CD14-positive monocyte (primary cell): ENCODE measurements around the gene OR11A1. TPM values are rescaled to one million over a fixed set of nuclear protein-coding genes. Genes with fewer than 3 reads are reported as not detected.

Source experiments
- DNase-seq, 3 donors: peaks; one replicate each; pipeline ENCODE4 v3.0.0-alpha.2; 2011 to 2022
- H2AFZ ChIP-seq: 2 replicates; pipeline ENCODE4 v1.6.0; 2012; ENCODE audit warnings: mild to moderate bottlenecking, low read depth, low read length, inconsistent platforms; ENCODE audit not compliant: insufficient read depth, poor library complexity, severe bottlenecking
- H3K27ac ChIP-seq, 2 donors: 1 replicate in 1 of 2; 2 replicates in 1 of 2; pipeline ENCODE4 v1.5.1; 2012 to 2013; ENCODE audit warnings: low read length in 2 of 2, control low read depth in 1 of 2, inconsistent platforms in 1 of 2, low read depth in 1 of 2, mild to moderate bottlenecking in 1 of 2
- H3K27me3 ChIP-seq, 2 donors: one replicate each; pipeline versions ENCODE4 v1.6.0 to v1.6.1; 2011 to 2013; ENCODE audit warnings: low read length in 2 of 2; ENCODE audit not compliant: control insufficient read depth in 2 of 2, insufficient read depth in 2 of 2
- H3K36me3 ChIP-seq, 2 donors: replicated peaks in 1 of 2; 1 replicate in 1 of 2; 2 replicates in 1 of 2; pipeline versions ENCODE4 v1.5.1 to v1.6.1; 2012 to 2013; ENCODE audit warnings: low read length in 2 of 2, control low read depth in 1 of 2, inconsistent platforms in 1 of 2, mild to moderate bottlenecking in 1 of 2; ENCODE audit not compliant: insufficient read depth in 2 of 2, control insufficient read depth in 1 of 2
- H3K4me1 ChIP-seq, 2 donors: 1 replicate in 1 of 2; 2 replicates in 1 of 2; pipeline versions ENCODE4 v1.5.1 to v1.6.1; 2012 to 2013; ENCODE audit warnings: low read length in 2 of 2, control low read depth in 1 of 2, inconsistent platforms in 1 of 2, mild to moderate bottlenecking in 1 of 2, moderate library complexity in 1 of 2; ENCODE audit not compliant: insufficient read depth in 2 of 2, control insufficient read depth in 1 of 2
- H3K4me2 ChIP-seq: replicated peaks from 2 replicates; pipeline ENCODE3; 2012; ENCODE audit warnings: low read length, moderate library complexity, mild to moderate bottlenecking; ENCODE audit not compliant: poor library complexity, severe bottlenecking; ENCODE audit errors: extremely low read depth
- H3K4me3 ChIP-seq, 3 experiments: fragments of 200-600 bp in 1 of 3; sonication (generic) in 1 of 3; replicated peaks in 1 of 3; 1 replicate in 2 of 3; 2 replicates in 1 of 3; pipeline ENCODE4 v1.5.1; 2011 to 2013; ENCODE audit warnings: low read length in 3 of 3, mild to moderate bottlenecking in 3 of 3, control low read depth in 2 of 3, low read depth in 2 of 3, inconsistent platforms in 1 of 3, moderate library complexity in 1 of 3
- H3K79me2 ChIP-seq: 2 replicates; pipeline ENCODE4 v1.6.0; 2012; ENCODE audit warnings: mild to moderate bottlenecking, control low read depth, inconsistent platforms, low read length, moderate library complexity; ENCODE audit not compliant: insufficient read depth
- H3K9ac ChIP-seq: 2 replicates; pipeline ENCODE4 v1.6.0; 2017; ENCODE audit warnings: low read length, mild to moderate bottlenecking; ENCODE audit not compliant: insufficient read depth, poor library complexity, severe bottlenecking
- H3K9me3 ChIP-seq, 2 donors: replicated peaks in 1 of 2; 1 replicate in 1 of 2; 2 replicates in 1 of 2; pipeline versions ENCODE4 v1.5.1 to v1.6.1; 2012 to 2013; ENCODE audit warnings: low read length in 2 of 2, control low read depth in 1 of 2; ENCODE audit not compliant: control insufficient read depth in 1 of 2, insufficient read depth in 1 of 2
- H4K20me1 ChIP-seq: 2 replicates; pipeline ENCODE4 v1.6.0; 2012; ENCODE audit warnings: mild to moderate bottlenecking, low read length, control low read depth, moderate library complexity; ENCODE audit not compliant: insufficient read depth
- H3K27ac Mint-ChIP-seq, 7 donors: one replicate each; pipeline ENCODE4 v1.8.0; 2020; ENCODE audit warnings: mild to moderate bottlenecking in 7 of 7, mixed read lengths in 7 of 7, moderate library complexity in 6 of 7, inconsistent platforms in 2 of 7
- H3K27me3 Mint-ChIP-seq, 3 donors: one replicate each; pipeline ENCODE4 v1.8.0; 2021 to 2022; ENCODE audit warnings: low read depth in 3 of 3, mild to moderate bottlenecking in 3 of 3, mixed read lengths in 3 of 3, moderate library complexity in 3 of 3, inconsistent platforms in 1 of 3
- H3K36me3 Mint-ChIP-seq, 2 donors: one replicate each; pipeline ENCODE4 v1.8.0; 2020; ENCODE audit warnings: mixed read lengths in 2 of 2, inconsistent platforms in 1 of 2, mild to moderate bottlenecking in 1 of 2
- H3K4me1 Mint-ChIP-seq: one replicate; pipeline ENCODE4 v1.8.0; 2020; ENCODE audit warnings: mild to moderate bottlenecking, mixed read lengths
- H3K4me3 Mint-ChIP-seq, 2 donors: one replicate each; pipeline ENCODE4 v1.8.0; 2020; ENCODE audit warnings: mild to moderate bottlenecking in 2 of 2, mixed read lengths in 2 of 2, moderate library complexity in 1 of 2
- H3K9me3 Mint-ChIP-seq, 7 donors: one replicate each; pipeline ENCODE4 v1.8.0; 2020 to 2022; ENCODE audit warnings: mixed read lengths in 7 of 7, mild to moderate bottlenecking in 6 of 7, moderate library complexity in 6 of 7, inconsistent platforms in 2 of 7
- CTCF ChIP-seq: fragments of 200-600 bp; IDR thresholded peaks from one replicate; pipeline ENCODE4 v1.8.0; 2022; ENCODE audit warnings: antibody characterized with exemption, mild to moderate bottlenecking
- WGBS: methylation state at CpG from one replicate; pipeline ENCODE4 v1.1.5; 2013; ENCODE audit warnings: missing lambda C conversion rate; ENCODE audit not compliant: insufficient coverage; 5-methylcytosine and 5-hydroxymethylcytosine counted together
- intact Hi-C, 2 donors: fragments of 100-400 bp; cut with micrococcal nuclease; formaldehyde crosslinking; loops; one replicate each; pipeline versions ENCODE4 v1.15.0 to v1.15.1; 2023
- polyA plus RNA-seq, 3 donors: library from polyadenylated mRNA; depleted of rRNA in 1 of 3; unstranded in 2 of 3; stranded (reverse) in 1 of 3; fragments of 300-500 nt in 2 of 3; fragments of >200 nt in 1 of 3; fragmentation: Illumina TruSeq in 2 of 3; gene quantifications; 1 replicate in 2 of 3; 2 replicates in 1 of 3; pipeline ENCODE4 v1.2.3, GENCODE V29; 2012 to 2021

The OR11A1 gene
- polyA plus RNA-seq, 3 donors = not detected

GRCh38 chr6:29490552-29490951 lies 33.7 kb upstream of the OR11A1 start:
- Mint-ChIP-seq H3K9me3 (peaks cover 0 to 1% (median 0%) of the 10 kb centered on the region in 7 donors), H3K27me3 (peaks cover 0 to 3% (median 2%) of the 10 kb centered on the region in 3 donors), H3K36me3 (no peaks in the 10 kb centered on the region), H3K4me3 (no peak overlapping the region), H3K4me1 (peaks cover 4% of the 10 kb centered on the region), H3K27ac (no peak overlapping the region)
- H3K4me1 ChIP-seq = no peaks in the 10 kb centered on the region
- no peak overlapping the region for H3K4me2 ChIP-seq
- intact Hi-C loops = no loop called here
- TF ChIP-seq CTCF = no peak
- no peaks in the 10 kb centered on the region for H3K27me3 ChIP-seq
- no peak for DNase-seq
- no CpG with 5 or more reads among the region's 2 CpGs for WGBS
- H4K20me1 ChIP-seq = no peaks in the 10 kb centered on the region
- no peaks in the 10 kb centered on the region for H3K36me3 ChIP-seq
- no peaks in the 10 kb centered on the region for H3K9me3 ChIP-seq
- no peak overlapping the region for H3K9ac ChIP-seq
- no peak overlapping the region for H3K4me3 ChIP-seq
- H3K27ac ChIP-seq = no peak overlapping the region
- H3K79me2 ChIP-seq = no peaks in the 10 kb centered on the region
- H2AFZ ChIP-seq = no peak overlapping the region

DNA sequence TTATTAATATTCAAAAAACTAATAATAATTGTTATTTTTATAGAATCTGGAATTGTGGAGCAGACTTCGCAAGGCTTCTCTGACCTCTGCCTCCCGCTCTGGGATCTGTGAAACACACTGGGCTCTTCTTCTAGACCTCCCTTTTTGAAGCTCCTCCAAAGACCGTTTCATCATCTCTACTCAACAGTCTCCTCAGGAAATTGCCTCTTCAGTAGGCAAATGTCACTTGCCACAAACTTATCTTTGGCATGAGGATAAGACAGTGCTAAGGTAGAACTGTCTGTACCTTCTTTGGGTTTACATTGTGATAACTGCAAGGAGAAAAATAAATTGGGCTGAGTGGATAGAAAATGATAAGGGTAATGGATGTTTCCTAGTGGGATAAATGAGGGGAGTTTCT lies 33.2 kb upstream of the OR11A1 start:
- Histone ChIP-seq H3K4me1 (no peaks in the 10 kb centered on the region), H4K20me1 (no peaks in the 10 kb centered on the region), H3K9me3 (no peaks in the 10 kb centered on the region), H2AFZ (no peak overlapping the region), H3K4me3 (no peak overlapping the region), H3K9ac (no peak overlapping the region), H3K27me3 (no peaks in the 10 kb centered on the region), H3K4me2 (no peak overlapping the region), H3K36me3 (no peaks in the 10 kb centered on the region), H3K79me2 (no peaks in the 10 kb centered on the region), H3K27ac (no peak overlapping the region)
- Mint-ChIP-seq H3K4me1 (peaks cover 4% of the 10 kb centered on the region), H3K36me3 (no peaks in the 10 kb centered on the region), H3K27ac (no peak overlapping the region), H3K27me3 (peaks cover 0 to 3% (median 2%) of the 10 kb centered on the region in 3 donors), H3K4me3 (no peak overlapping the region), H3K9me3 (peaks cover 0 to 1% (median 0%) of the 10 kb centered on the region in 7 donors)
- no peak for TF ChIP-seq CTCF
- WGBS = no CpG with 5 or more reads among the region's 3 CpGs
- intact Hi-C loops = no loop called here
- DNase-seq = no peak
